Retinal pigment epithelial cell (primary cell): ENCODE results near the gene TMPRSS11A.

ENCODE experiments used
- DNase-seq: peaks from one replicate; pipeline ENCODE4 v3.0.0-alpha.2; 2010; ENCODE audit warnings: low read depth
- H3K4me3 ChIP-seq: 2 replicates; pipeline ENCODE4 v1.5.1; 2011; ENCODE audit warnings: mild to moderate bottlenecking, low read length, control low read depth, moderate library complexity
- CTCF ChIP-seq: conservative IDR thresholded peaks from 2 replicates; pipeline ENCODE4 v1.5.1; 2011; ENCODE audit warnings: low read depth, low read length, control low read depth, inconsistent platforms

The TMPRSS11A gene

GRCh38 chr4:67933755-67934154 is 29.5 kb downstream of the TMPRSS11A start:
- TF ChIP-seq CTCF, result no peak
- no peak overlapping the region for H3K4me3 ChIP-seq
- DNase-seq, result no peak

- TF ChIP-seq CTCF, result no peak
- H3K4me3 ChIP-seq, result no peak overlapping the region
- no peak for DNase-seq
These were observed 30.3 kb downstream of the TMPRSS11A start for GRCh38 chr4:67933038-67933437.

- no peak for TF ChIP-seq CTCF
- no peak for DNase-seq
- H3K4me3 ChIP-seq, result no peak overlapping the region
These were observed 32.0 kb downstream of the TMPRSS11A start for GRCh38 chr4:67931256-67931655.

- peak; percentile 85 for DNase-seq
- no peak overlapping the region for H3K4me3 ChIP-seq
These were observed 33.9 kb downstream of the TMPRSS11A start for GRCh38 chr4:67929426-67929825.

GRCh38 chr4:67928546-67928945 is 34.7 kb downstream of the TMPRSS11A start:
- DNase-seq, result no peak
- TF ChIP-seq CTCF, result no peak
- no peak overlapping the region for H3K4me3 ChIP-seq

More at GRCh38 chr4:67929426-67929825, 33.9 kb downstream of the TMPRSS11A start:
- no peak for TF ChIP-seq CTCF

GRCh38 chr4:67927251-67927650 is 36.0 kb downstream of the TMPRSS11A start:
- no peak for TF ChIP-seq CTCF
- no peak overlapping the region for H3K4me3 ChIP-seq
- no peak for DNase-seq

- no peak for DNase-seq
- H3K4me3 ChIP-seq, result no peak overlapping the region
- TF ChIP-seq CTCF, result no peak
These were observed 36.8 kb downstream of the TMPRSS11A start for GRCh38 chr4:67926485-67926884.
